GM12874 (cell line): ENCODE data around the gene HRH1.

Source experiments
- CTCF ChIP-seq: IDR thresholded peaks from 2 replicates; pipeline ENCODE4 v1.5.1; 2011; ENCODE audit warnings: low read depth, mild to moderate bottlenecking, control low read depth, low read length, moderate library complexity; ENCODE audit not compliant: insufficient read depth

The HRH1 gene

GRCh38 chr3:11240496-11240895, 86.2 kb downstream of the HRH1 start:
- no peak for TF ChIP-seq CTCF

GRCh38 chr3:11244121-11244677, 89.9 kb downstream of the HRH1 start:
- TF ChIP-seq CTCF, result no peak

GRCh38 chr3:11245276-11245675, 91.0 kb downstream of the HRH1 start:
- TF ChIP-seq CTCF, result no peak

- TF ChIP-seq CTCF, result no peak
These were observed 91.8 kb downstream of the HRH1 start for GRCh38 chr3:11245827-11246662.

GRCh38 chr3:11246663-11246970, 92.3 kb downstream of the HRH1 start:
- TF ChIP-seq CTCF, result no peak

- TF ChIP-seq CTCF, result no peak
These were observed 93.1 kb downstream of the HRH1 start for GRCh38 chr3:11247362-11247761.

- no peak for TF ChIP-seq CTCF
These were observed 94.3 kb downstream of the HRH1 start for GRCh38 chr3:11248596-11248995.
